HG03571 (cell line): ENCODE results near the gene INO80D.
"Not testable (repeated sequence)": the region's sequence is repeated elsewhere in the genome, so short reads cannot be mapped to it uniquely, and the experiment has no call there.

Experiments
- ATAC-seq: cut with Tn5 transposase; IDR thresholded peaks from one replicate; pipeline ENCODE4 v1.9.1; 2021; ENCODE audit not compliant: unreplicated experiment

Gene INO80D

DNA sequence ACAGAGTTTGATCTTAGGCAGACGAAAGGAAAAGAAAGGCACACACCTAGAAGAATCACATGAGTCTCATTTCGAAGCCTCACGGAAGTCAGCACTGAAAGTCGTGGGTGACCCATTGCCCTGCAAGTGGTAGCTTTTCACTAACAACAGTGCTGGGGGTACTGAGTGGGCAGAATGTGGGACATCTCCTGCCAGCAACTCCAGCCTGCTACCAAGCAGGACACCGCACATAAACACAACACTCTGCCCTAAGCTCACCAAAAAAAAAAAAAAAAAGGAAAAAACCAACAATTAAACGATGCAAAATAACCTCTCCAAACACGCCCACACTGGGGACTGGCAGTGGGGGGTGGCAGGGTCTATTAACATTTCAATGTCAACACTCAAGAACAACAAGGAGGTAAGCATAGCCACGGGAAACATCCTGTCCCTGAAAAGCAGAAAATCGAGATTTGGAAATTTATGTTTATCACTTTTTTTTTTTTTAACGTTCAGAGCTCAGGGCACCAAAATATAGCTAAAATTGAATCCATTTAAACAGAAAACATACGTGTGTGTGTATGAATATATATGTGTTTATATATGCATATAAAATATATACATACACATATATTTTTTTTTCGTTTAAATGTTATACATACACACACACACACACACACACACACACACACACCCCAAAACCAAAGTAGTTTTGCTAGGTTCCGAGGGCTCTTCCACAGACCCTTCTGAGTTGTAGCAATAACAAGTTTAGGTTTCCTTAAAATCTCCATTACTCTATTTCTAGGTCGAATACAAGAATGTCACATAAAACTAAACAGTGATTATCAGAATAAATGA, 2.2 kb downstream of the INO80D start:
- peak; percentile 26 for ATAC-seq

DNA sequence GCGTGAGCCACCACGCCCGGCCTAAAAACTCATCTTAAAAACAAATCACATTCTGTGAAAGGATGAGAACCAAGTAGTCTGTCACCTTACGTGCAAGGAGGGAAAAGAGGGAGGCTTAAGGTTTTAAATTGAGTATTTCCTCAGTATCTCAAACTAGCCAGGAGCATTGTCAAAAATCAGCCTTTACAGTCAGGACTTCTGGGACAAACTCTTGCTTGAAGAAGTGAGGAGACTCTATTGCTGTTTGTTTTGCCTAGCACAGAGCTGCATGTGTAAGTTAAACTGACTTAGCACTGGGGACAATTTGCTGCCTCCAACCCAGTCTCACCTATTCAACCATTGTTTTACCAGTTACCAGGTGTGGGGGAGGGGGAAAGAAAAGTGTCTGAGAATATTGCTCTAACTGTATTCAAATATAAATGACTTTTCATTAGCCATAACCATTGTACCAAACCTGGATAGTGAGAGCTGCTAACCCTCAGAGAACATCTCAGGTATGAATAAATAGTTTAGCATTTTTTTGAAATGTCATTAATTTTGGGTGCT, 3.6 kb downstream of the INO80D start:
- ATAC-seq = no peak

DNA sequence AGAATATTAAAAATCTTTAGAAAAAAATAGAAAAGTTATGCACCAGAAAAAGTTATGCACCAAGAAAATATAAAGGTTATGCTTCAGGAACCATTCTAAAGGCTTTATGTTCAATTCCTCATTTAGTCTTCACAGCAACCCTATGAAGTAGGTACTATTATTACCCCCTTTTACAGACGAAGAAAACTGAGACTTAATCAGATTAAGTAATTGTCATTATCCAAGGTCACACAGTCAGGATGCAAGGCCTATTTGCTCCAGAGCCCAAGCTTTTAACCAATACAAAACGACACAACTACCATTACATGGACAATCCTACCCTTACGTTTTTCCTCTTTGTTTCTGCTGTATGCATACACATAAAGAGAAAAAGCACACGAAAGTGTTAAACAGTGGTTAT, 5.0 kb downstream of the INO80D start:
- no peak for ATAC-seq

GRCh38 chr2:206079699-206080465, 6.1 kb downstream of the INO80D start:
- no peak for ATAC-seq

DNA sequence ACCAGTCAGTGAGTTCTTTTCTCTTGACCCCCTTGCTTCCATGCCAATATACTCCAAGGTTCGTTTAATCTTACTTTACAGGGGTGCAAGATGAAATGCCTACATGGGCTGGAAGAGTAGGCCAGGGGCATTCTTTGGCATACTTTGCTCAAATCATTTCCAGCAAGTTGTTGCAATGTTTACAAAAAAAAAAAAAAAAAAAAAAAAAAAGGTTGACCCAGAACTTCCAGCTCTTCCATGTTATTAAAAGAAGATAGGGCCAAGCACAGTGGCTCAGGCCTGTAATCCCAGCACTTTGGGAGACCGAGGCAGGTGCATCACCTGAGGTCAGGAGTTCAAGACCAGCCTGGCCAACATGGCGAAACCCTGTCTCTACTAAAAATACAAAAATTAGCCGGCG, 8.1 kb downstream of the INO80D start:
- not testable (repeated sequence) for ATAC-seq

GRCh38 chr2:206075113-206075512, 10.9 kb downstream of the INO80D start:
- no peak for ATAC-seq

DNA sequence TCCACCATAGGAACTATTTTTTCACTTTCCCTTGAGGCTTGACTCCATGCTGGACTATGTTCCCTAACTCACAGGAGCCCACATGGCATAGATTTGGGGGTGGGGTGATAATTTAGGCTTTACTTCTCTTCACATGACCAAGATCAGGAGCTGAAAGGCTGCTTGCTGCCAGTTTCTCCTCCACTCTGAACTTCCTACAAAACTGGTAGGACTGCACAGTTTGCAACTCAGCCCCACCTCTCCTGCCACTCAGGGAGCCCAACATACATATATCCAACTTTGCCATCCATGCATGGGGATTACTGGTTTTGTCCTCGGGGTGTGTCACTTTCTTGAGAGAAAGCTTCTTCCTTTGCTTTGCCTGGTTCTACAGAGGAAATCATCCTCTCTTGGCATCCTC, 14.2 kb downstream of the INO80D start:
- ATAC-seq = no peak

GRCh38 chr2:206069417-206069816, 16.6 kb downstream of the INO80D start:
- no peak for ATAC-seq

- no peak for ATAC-seq
These were observed 17.8 kb downstream of the INO80D start for GRCh38 chr2:206068207-206068606.

- ATAC-seq = no peak
These were observed 21.9 kb downstream of the INO80D start for GRCh38 chr2:206064077-206064476.

DNA sequence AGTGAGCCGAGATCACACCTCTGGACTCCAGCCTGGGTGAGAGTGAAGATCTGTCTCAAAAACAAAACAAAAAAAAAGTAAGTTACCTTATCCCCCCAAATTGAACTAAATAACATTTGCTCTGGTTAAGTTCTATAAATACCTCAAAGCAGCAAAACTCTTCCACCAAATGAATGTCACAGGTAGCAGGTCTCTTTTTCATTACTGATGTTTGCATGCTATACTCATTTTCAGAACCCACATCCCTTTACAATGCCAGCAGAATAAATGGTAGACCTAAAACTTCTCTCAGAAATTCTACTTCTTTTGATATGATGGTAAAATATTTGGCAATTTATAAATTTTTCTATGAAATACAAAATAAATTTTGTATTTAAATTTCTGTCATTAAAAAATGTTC, 22.3 kb downstream of the INO80D start:
- ATAC-seq = no peak

- ATAC-seq = no peak
These were observed 23.2 kb downstream of the INO80D start for GRCh38 chr2:206062724-206063123.

GRCh38 chr2:206056286-206056685, 29.7 kb downstream of the INO80D start:
- ATAC-seq = no peak

GRCh38 chr2:206054952-206055351, 31.0 kb downstream of the INO80D start:
- no peak for ATAC-seq

DNA sequence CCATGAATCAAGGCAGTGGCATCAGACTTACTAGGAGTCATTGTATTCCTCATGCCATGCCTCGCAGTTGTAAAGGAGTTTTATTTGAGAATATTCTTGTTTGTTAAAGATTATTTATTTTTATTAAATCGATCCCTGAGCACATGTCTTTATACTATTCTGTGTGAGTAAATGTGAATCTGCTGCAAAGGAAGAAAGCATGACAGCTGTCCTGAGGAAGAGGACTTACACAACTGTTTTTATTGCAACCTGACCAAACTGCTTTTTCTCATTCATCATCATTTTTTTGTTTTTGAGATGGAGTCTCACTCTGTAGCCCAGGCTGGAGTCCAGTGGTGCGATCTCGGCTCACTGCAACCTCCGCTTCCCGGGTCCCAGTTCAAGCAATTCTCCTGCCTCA, 34.1 kb downstream of the INO80D start:
- ATAC-seq = no peak

DNA sequence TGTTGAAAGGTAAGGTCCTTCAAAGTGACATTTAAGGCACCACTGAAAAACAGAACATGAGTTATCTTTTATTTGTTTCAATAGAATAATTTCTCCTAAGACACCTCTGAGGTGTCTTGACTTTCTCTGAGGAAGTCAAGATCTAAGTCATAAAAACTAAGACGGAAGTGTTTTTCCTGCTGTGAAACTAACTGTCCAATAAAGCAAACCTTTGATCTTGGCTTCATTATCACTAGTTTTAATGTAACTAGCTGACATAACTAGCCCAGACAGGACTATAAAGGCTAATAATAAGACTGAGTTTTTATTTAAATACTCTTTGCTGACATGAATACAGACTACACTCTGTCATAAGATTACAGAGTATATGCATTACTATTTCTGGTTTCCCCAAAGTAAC, 36.6 kb downstream of the INO80D start:
- no peak for ATAC-seq

GRCh38 chr2:206045251-206045650, 40.7 kb downstream of the INO80D start:
- no peak for ATAC-seq

DNA sequence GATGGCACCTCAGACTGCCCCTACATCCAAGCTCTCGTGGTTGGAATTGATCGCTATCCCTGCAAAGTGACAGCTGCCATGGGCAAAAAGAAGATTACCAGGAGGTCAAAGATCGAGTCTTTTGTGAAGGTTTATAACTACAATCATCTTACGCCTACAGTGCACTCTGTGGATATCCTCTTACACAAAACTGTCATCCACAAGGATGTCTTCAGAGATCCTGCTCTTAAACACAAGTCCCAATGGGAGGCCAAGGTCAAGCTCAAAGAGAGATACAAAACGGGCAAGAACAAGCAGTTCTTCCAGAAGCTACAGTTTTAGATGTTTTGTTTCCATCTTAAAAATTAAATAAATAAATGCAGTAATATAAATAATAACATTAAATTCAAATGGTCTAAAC, 45.4 kb downstream of the INO80D start:
- ATAC-seq = no peak

GRCh38 chr2:206035393-206035792, 50.6 kb downstream of the INO80D start:
- ATAC-seq = not testable (repeated sequence)

DNA sequence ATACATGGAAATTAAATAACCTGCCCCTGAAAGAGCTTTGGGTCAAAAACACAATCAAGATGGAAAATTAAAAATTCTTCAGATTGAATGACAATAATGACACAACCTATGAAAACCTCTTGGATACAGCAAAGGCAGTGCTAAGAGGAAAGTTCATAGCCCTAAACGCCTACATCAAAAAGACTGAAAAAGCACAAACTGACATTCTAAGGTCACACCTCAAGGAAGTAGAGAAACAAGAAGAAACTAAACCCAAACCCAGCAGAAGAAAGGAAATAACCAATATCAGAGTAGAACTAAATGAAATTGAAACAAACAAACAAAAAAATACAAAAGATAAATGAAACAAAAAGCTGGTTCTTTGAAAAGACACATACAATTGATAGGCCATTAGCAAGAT, 52.5 kb downstream of the INO80D start:
- ATAC-seq = not testable (repeated sequence)

DNA sequence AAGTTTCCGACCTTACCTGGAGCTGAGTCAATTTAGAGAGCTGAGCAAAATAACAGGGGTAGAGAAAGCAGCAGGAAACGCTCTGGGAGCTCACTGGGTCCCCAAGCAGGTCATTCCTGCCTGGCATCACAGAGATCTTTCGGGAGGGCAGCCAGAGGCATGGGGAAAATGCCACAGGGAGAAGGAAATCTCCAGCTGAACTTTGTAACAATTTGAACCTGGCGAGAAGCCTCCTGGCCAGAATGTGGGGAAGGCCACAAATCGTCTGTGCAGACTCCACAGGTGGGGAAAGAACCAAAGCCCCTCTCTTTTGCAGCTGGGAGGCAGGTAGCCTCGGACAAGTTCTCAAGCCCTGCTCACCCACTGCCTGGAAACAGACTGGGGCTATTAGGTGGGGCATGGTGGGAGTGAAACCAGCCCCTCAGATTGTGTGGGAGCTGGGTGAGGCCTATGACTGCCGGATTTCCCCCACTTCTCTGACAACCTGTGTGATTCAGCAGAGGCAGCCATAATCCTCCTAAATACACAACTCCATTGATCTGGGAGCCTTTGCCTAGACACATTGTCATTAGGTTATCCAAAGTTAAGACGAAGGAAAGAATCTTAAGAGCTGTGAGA, 53.9 kb downstream of the INO80D start:
- ATAC-seq = no peak
